Measurements from ENCODE around the gene UBAC2. TPM values are rescaled to one million over a fixed set of nuclear protein-coding genes. Genes with fewer than 3 reads are reported as not detected.

UBAC2 gene
- total and polyA plus RNA-seq, 4 experiments from 2014 or later, result 88.4 to 161 (median 101) TPM

- Mint-ChIP-seq H3K4me3 (peak overlapping the region; percentile 68 to 91 (median 85)), H3K27ac (peak overlapping the region; percentile 76 to 94 (median 91)), H3K36me3 (peaks cover 68 to 71% of the 10 kb centered on the region in 2 donors), H3K4me1 (peaks cover 69 to 99% (median 82%) of the 10 kb centered on the region in 4 donors), H3K9me3 (no peaks in the 10 kb centered on the region), H3K27me3 (no peaks in the 10 kb centered on the region)
- Histone ChIP-seq H3K27ac (ENCODE audit: low read depth, low read length) (peak overlapping the region; percentile 47), H3K4me1 (ENCODE audit: insufficient read depth, low read length) (peaks cover 85% of the 10 kb centered on the region), H3K27me3 (ENCODE audit: insufficient read depth, low read length) (no peaks in the 10 kb centered on the region), H3K4me3 (ENCODE audit: low read length in 2 of 2) (peak overlapping the region; percentile 4 to 37), H3K9me3 (ENCODE audit: control insufficient read depth in 1 of 2, low read length in 2 of 2) (no peaks in the 10 kb centered on the region), H3K36me3 (ENCODE audit: insufficient read depth, low read length) (peaks cover 29% of the 10 kb centered on the region)
- POLR2A ChIA-PET (ENCODE audit: partially characterized antibody), result interaction anchor here (0.7 to 21.5 kb wide), 19 partner anchors 10 to 94 kb away, joined by 3 to 929 read pairs (median 9); partner anchors contain the start of gene GPR183
- intact Hi-C loops (cut with micrococcal nuclease), result loop anchor here (1.0 to 2.0 kb wide), 2 partner anchors 11 to 16 kb away; no protein-coding TSS in a partner anchor
- no peak for DNase-seq
- CTCF ChIA-PET (ENCODE audit: partially characterized antibody), result interaction anchor here (1.0 to 5.4 kb wide), 14 partner anchors 8 to 96 kb away, joined by 3 to 38 read pairs (median 6); no protein-coding TSS in a partner anchor
These were observed 140.0 kb downstream of the UBAC2 start for GRCh38 chr13:99340638-99341037.

DNA sequence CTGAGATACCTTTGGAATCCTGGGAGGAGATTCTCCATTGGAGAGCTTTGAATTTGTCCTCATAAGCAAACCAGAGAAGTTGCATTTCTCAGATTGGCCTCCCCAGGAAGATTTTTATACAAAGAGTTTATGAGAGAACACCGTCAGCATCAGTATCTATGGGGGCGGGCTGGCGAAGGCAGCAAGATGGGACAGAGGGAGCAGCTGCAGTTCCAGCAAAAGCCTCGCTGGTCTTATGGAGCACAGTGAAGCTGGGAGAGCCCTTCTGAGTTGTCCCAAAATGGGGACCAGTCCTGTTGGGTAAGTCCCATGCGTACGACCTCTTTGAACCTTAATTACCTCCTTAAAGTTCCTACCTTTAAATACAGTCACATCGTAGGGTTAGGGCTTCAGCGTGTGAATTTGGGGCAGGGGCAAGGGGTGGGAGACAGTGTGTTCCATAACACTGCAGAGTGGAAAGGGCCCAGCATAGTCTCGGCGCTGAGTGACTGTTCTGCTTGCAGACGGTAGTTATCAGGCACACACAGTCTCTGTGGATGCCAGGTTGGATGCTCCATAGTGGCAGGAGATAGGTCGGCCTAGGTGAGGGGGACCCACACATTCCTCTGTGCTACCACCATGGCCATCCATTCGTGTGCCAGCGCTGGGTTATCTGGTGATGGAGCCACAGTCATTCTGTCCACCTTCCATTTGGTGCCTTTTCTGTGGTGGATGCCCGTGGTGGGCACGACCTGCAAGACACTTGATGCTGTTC, 141.5 kb downstream of the UBAC2 start:
- H3K9me3 ChIP-seq (ENCODE audit: control insufficient read depth in 1 of 2, low read length in 2 of 2), result no peaks in the 10 kb centered on the region
- Mint-ChIP-seq H3K36me3 (peaks cover 73 to 74% of the 10 kb centered on the region in 2 donors), H3K27ac (peak overlapping the region in 6 of 7 donors; percentile 25 to 94 (median 91)), H3K9me3 (no peaks in the 10 kb centered on the region), H3K27me3 (no peaks in the 10 kb centered on the region), H3K4me3 (peak overlapping the region; percentile 23 to 91 (median 80)), H3K4me1 (peaks cover 72 to 99% (median 84%) of the 10 kb centered on the region in 4 donors)
- H3K27ac ChIP-seq (ENCODE audit: low read depth, low read length), result no peak overlapping the region
- no peaks in the 10 kb centered on the region for H3K27me3 ChIP-seq (ENCODE audit: insufficient read depth, low read length)
- ChIA-PET POLR2A (ENCODE audit: partially characterized antibody) (interaction anchor here (0.6 to 21.5 kb wide), 13 partner anchors 10 to 142 kb away, joined by 3 to 929 read pairs (median 10); partner anchors contain the start of genes GPR183 and UBAC2), CTCF (ENCODE audit: partially characterized antibody) (interaction anchor here (0.7 to 5.4 kb wide), 12 partner anchors 10 to 166 kb away, joined by 3 to 38 read pairs (median 6); no protein-coding TSS in a partner anchor)
- DNase-seq, result no peak
- peaks cover 27% of the 10 kb centered on the region for H3K36me3 ChIP-seq (ENCODE audit: insufficient read depth, low read length)
- H3K4me1 ChIP-seq (ENCODE audit: insufficient read depth, low read length), result peaks cover 86% of the 10 kb centered on the region
- no peak overlapping the region for H3K4me3 ChIP-seq (ENCODE audit: low read length in 2 of 2)
- intact Hi-C loops (cut with micrococcal nuclease), result loop anchor here (2.0 kb wide), 1 partner anchor 15 kb away; no protein-coding TSS in a partner anchor

DNA sequence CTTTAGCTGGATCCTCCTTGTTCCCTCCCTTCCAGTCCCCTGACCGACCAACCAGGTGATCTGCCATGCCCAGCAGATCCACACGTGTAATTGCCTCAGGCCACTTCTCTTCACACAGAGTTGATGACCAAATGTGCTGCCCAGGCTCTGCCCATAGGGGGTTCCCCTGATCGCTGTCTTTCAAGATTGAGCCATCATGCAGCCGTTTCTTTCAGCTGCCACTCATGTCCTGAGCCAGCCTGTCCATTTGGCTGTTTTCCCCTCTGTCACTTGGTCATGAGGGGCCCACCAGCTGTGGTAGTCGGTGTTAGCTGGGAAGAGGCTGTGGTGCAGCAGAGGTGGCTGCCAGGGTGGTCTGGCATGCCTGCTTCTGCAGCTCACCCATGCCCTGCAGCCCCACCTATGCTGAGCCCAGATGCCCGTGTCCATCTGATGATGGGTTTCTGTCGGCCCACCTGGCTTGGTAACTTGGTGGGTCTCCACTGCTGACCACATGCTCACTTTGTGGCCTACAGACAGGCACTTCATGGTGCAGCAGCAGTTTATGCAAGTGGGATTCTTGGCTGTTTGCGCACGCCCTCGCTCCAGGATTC, 142.2 kb downstream of the UBAC2 start:
- H3K4me3 ChIP-seq (ENCODE audit: low read length in 2 of 2), result no peak overlapping the region
- H3K27me3 ChIP-seq (ENCODE audit: insufficient read depth, low read length), result no peaks in the 10 kb centered on the region
- H3K9me3 ChIP-seq (ENCODE audit: control insufficient read depth in 1 of 2, low read length in 2 of 2), result no peaks in the 10 kb centered on the region
- Mint-ChIP-seq H3K27me3 (no peaks in the 10 kb centered on the region), H3K4me3 (peak overlapping the region in 5 of 8 donors; percentile 2 to 75 (median 36)), H3K36me3 (peaks cover 76 to 80% of the 10 kb centered on the region in 2 donors), H3K4me1 (peaks cover 73 to 100% (median 84%) of the 10 kb centered on the region in 4 donors), H3K27ac (peak overlapping the region in 3 of 7 donors; percentile 63 to 91 (median 91)), H3K9me3 (no peaks in the 10 kb centered on the region)
- ChIA-PET POLR2A (ENCODE audit: partially characterized antibody) (interaction anchor here (1.1 to 21.5 kb wide), 8 partner anchors 11 to 143 kb away, joined by 3 to 929 read pairs (median 10); partner anchors contain the start of genes GPR183 and UBAC2), CTCF (ENCODE audit: partially characterized antibody) (interaction anchor here (1.2 to 5.4 kb wide), 6 partner anchors 10 to 94 kb away, joined by 3 to 38 read pairs (median 4); no protein-coding TSS in a partner anchor)
- DNase-seq, result no peak
- no peak overlapping the region for H3K27ac ChIP-seq (ENCODE audit: low read depth, low read length)
- peaks cover 27% of the 10 kb centered on the region for H3K36me3 ChIP-seq (ENCODE audit: insufficient read depth, low read length)
- intact Hi-C loops (cut with micrococcal nuclease), result no loop called here
- peaks cover 88% of the 10 kb centered on the region for H3K4me1 ChIP-seq (ENCODE audit: insufficient read depth, low read length)

DNA sequence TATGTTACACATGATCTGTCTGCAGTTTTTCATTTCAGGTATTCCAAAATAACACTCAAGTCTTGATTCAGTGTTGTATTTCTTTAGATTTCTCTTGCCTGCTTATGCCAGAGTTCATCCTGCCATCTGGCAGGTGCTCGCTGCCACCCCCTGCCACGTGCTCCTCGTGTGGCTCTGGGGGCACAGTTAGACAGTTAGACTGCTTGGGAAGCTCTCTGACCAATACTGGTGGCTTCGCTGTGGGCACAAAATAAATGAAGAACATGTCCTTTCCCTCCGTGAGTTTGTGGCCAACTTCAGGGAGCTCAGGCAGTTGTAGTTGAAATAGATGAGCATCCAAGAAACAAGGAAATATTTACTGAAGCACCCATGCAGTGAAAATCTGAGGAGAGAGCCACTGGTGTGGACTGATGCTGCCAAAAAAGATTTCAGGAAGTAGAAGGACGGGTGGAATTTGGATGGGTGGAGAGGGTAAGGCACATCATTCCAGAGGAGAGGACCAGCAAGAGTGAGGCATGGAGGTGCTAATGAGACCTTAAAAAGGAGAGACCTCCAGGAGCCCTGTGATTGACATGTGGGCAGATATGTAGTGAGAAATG, 144.1 kb downstream of the UBAC2 start:
- CTCF ChIA-PET (ENCODE audit: partially characterized antibody), result interaction anchor here (0.7 to 3.3 kb wide), 8 partner anchors 10 to 96 kb away, joined by 3 to 10 read pairs (median 3); no protein-coding TSS in a partner anchor
- Histone ChIP-seq H3K4me3 (ENCODE audit: low read length in 2 of 2) (no peak overlapping the region), H3K27me3 (ENCODE audit: insufficient read depth, low read length) (no peaks in the 10 kb centered on the region), H3K9me3 (ENCODE audit: control insufficient read depth in 1 of 2, low read length in 2 of 2) (no peaks in the 10 kb centered on the region), H3K36me3 (ENCODE audit: insufficient read depth, low read length) (peaks cover 27% of the 10 kb centered on the region), H3K27ac (ENCODE audit: low read depth, low read length) (no peak overlapping the region), H3K4me1 (ENCODE audit: insufficient read depth, low read length) (peaks cover 87% of the 10 kb centered on the region)
- intact Hi-C loops (cut with micrococcal nuclease), result no loop called here
- Mint-ChIP-seq H3K4me1 (peaks cover 78 to 100% (median 87%) of the 10 kb centered on the region in 4 donors), H3K9me3 (no peaks in the 10 kb centered on the region), H3K27ac (peak overlapping the region; percentile 45 to 98 (median 78)), H3K36me3 (peaks cover 83 to 86% of the 10 kb centered on the region in 2 donors), H3K4me3 (peak overlapping the region in 5 of 8 donors; percentile 4 to 36 (median 18)), H3K27me3 (no peaks in the 10 kb centered on the region)
- POLR2A ChIA-PET (ENCODE audit: partially characterized antibody), result interaction anchor here (1.0 to 21.5 kb wide), 5 partner anchors 10 to 42 kb away, joined by 3 to 929 read pairs (median 14); partner anchors contain the start of gene GPR183
- DNase-seq, result no peak

GRCh38 chr13:99345345-99345744, 144.7 kb downstream of the UBAC2 start:
- H3K4me1 Mint-ChIP-seq, result peaks cover 75 to 98% (median 86%) of the 10 kb centered on the region in 4 donors
- POLR2A ChIA-PET (ENCODE audit: partially characterized antibody), result interaction anchor here (0.7 to 21.5 kb wide), 6 partner anchors 9 to 98 kb away, joined by 3 to 929 read pairs (median 10); partner anchors contain the start of gene GPR183
- intact Hi-C loops (cut with micrococcal nuclease), result no loop called here
- Histone ChIP-seq H3K27me3 (ENCODE audit: insufficient read depth, low read length) (no peaks in the 10 kb centered on the region), H3K36me3 (ENCODE audit: insufficient read depth, low read length) (peaks cover 27% of the 10 kb centered on the region), H3K27ac (ENCODE audit: low read depth, low read length) (no peak overlapping the region), H3K4me3 (ENCODE audit: low read length in 2 of 2) (no peak overlapping the region), H3K9me3 (ENCODE audit: control insufficient read depth in 1 of 2, low read length in 2 of 2) (no peaks in the 10 kb centered on the region), H3K4me1 (ENCODE audit: insufficient read depth, low read length) (peaks cover 84% of the 10 kb centered on the region)
- H3K9me3 Mint-ChIP-seq, result no peaks in the 10 kb centered on the region
- no peaks in the 10 kb centered on the region for H3K27me3 Mint-ChIP-seq
- H3K27ac Mint-ChIP-seq, result peak overlapping the region; percentile 45 to 98 (median 81)
- CTCF ChIA-PET (ENCODE audit: partially characterized antibody), result interaction anchor here (0.7 to 3.3 kb wide), 5 partner anchors 11 to 92 kb away, joined by 3 to 10 read pairs (median 3); no protein-coding TSS in a partner anchor
- peak overlapping the region in 4 of 8 donors; percentile 4 to 66 (median 28) for H3K4me3 Mint-ChIP-seq
- DNase-seq, result no peak
- H3K36me3 Mint-ChIP-seq, result peaks cover 82 to 84% of the 10 kb centered on the region in 2 donors

GRCh38 chr13:99346335-99347042, 145.8 kb downstream of the UBAC2 start:
- H3K27ac ChIP-seq (ENCODE audit: low read depth, low read length), result no peak overlapping the region
- H3K27me3 ChIP-seq (ENCODE audit: insufficient read depth, low read length), result no peaks in the 10 kb centered on the region
- no peaks in the 10 kb centered on the region for H3K9me3 Mint-ChIP-seq
- H3K4me1 ChIP-seq (ENCODE audit: insufficient read depth, low read length), result peaks cover 84% of the 10 kb centered on the region
- H3K27me3 Mint-ChIP-seq, result no peaks in the 10 kb centered on the region
- DNase-seq, result no peak
- H3K27ac Mint-ChIP-seq, result peak overlapping the region; percentile 90 to 99 (median 94)
- H3K36me3 ChIP-seq (ENCODE audit: insufficient read depth, low read length), result peaks cover 27% of the 10 kb centered on the region
- H3K4me3 Mint-ChIP-seq, result peak overlapping the region; percentile 37 to 79 (median 61)
- ChIA-PET CTCF (ENCODE audit: partially characterized antibody) (interaction anchor here (0.9 to 3.3 kb wide), 5 partner anchors 9 to 80 kb away, joined by 3 to 10 read pairs (median 4); no protein-coding TSS in a partner anchor), POLR2A (ENCODE audit: partially characterized antibody) (interaction anchor here (0.8 to 21.5 kb wide), 6 partner anchors 10 to 66 kb away, joined by 3 to 929 read pairs (median 11); partner anchors contain the start of gene GPR183)
- peaks cover 74 to 81% of the 10 kb centered on the region in 2 donors for H3K36me3 Mint-ChIP-seq
- no peaks in the 10 kb centered on the region for H3K9me3 ChIP-seq (ENCODE audit: control insufficient read depth in 1 of 2, low read length in 2 of 2)
- intact Hi-C loops (cut with micrococcal nuclease), result no loop called here
- H3K4me3 ChIP-seq (ENCODE audit: low read length in 2 of 2), result no peak overlapping the region
- peaks cover 76 to 98% (median 85%) of the 10 kb centered on the region in 4 donors for H3K4me1 Mint-ChIP-seq

Data from CD4-positive, alpha-beta memory T cell (primary cell).